Hippocampal formation (tissue), 2 donors: Measurements from ENCODE around the gene TCF25.

ENCODE experiments used
- DNase-seq, 2 donors: peaks; one replicate each; lab custom pipeline; 2025; lab: John Stamatoyannopoulos, UW

Gene TCF25

GRCh38 chr16:89844739-89845339 is 28.6 kb upstream of the TCF25 start:
- no peak for DNase-seq

GRCh38 chr16:89845417-89845816 is 28.0 kb upstream of the TCF25 start:
- no peak for DNase-seq

- DNase-seq = no peak
These were observed 26.1 kb upstream of the TCF25 start for GRCh38 chr16:89847051-89847939.

- no peak for DNase-seq
These were observed 25.5 kb upstream of the TCF25 start for GRCh38 chr16:89847940-89848297.

- no peak for DNase-seq
These were observed 24.4 kb upstream of the TCF25 start for GRCh38 chr16:89848974-89849373.

- DNase-seq = no peak
These were observed 19.9 kb upstream of the TCF25 start for GRCh38 chr16:89853306-89853993.

- no peak for DNase-seq
These were observed 18.0 kb upstream of the TCF25 start for GRCh38 chr16:89855301-89855945.

GRCh38 chr16:89855986-89856385 is 17.4 kb upstream of the TCF25 start:
- no peak for DNase-seq

GRCh38 chr16:89858973-89859614 is 14.3 kb upstream of the TCF25 start:
- DNase-seq = no peak

- DNase-seq = no peak
These were observed 13.8 kb upstream of the TCF25 start for GRCh38 chr16:89859615-89860007.

GRCh38 chr16:89860747-89861304 is 12.6 kb upstream of the TCF25 start:
- DNase-seq = peak in 1 of 2 donors; percentile 39

- DNase-seq = no peak
These were observed 11.7 kb upstream of the TCF25 start for GRCh38 chr16:89861648-89862047.

GRCh38 chr16:89862732-89863131 is 10.7 kb upstream of the TCF25 start:
- DNase-seq = no peak

GRCh38 chr16:89863741-89864526 is 9.5 kb upstream of the TCF25 start:
- DNase-seq = peak in 1 of 2 donors; percentile 2

GRCh38 chr16:89864527-89864820 is 8.9 kb upstream of the TCF25 start:
- no peak for DNase-seq

GRCh38 chr16:89867918-89868317 is 5.5 kb upstream of the TCF25 start:
- no peak for DNase-seq

- no peak for DNase-seq
These were observed 3.5 kb upstream of the TCF25 start for GRCh38 chr16:89869911-89870310.

- DNase-seq = no peak
These were observed 3.0 kb upstream of the TCF25 start for GRCh38 chr16:89870440-89870839.

GRCh38 chr16:89871895-89872294 is 1.5 kb upstream of the TCF25 start:
- no peak for DNase-seq

- peak; percentile 89 to 99 for DNase-seq
These were observed 739 bp downstream of the TCF25 start for GRCh38 chr16:89873972-89874689.
